GM12878 (cell line): ENCODE measurements around the gene TLDC2. TPM values are rescaled to one million over a fixed set of nuclear protein-coding genes. Genes with fewer than 3 reads are reported as not detected.

Experiments
- ATAC-seq: fragments of 200-7000 bp; cut with Tn5 transposase; 3 replicates; pipeline ENCODE4 v1.9.1; 2020; ENCODE audit warnings: mild to moderate bottlenecking, moderate library complexity
- BruUV-seq: library from RNA; stranded (reverse); fragments of 400-500 nt; replicated peaks from 2 replicates; lab custom pipeline; 2021; lab: Mats Ljungman, UMichigan
- CTCF ChIA-PET: fragments of 300-600 bp; sonication (Branson Sonifier 250); formaldehyde crosslinking; extraction: SDS; loops from one replicate; lab custom pipeline; 2021; ENCODE audit warnings: inconsistent platforms; lab: Yijun Ruan, JAX
- POLR2A ChIA-PET: fragments of 350-600 bp; formaldehyde crosslinking; extraction: SDS; loops from one replicate; lab custom pipeline; 2021; ENCODE audit warnings: inconsistent platforms; lab: Charles Lee
- RAD21 ChIA-PET: fragments of 300-600 bp; sonication (Branson Sonifier 250); formaldehyde crosslinking; loops from one replicate; lab custom pipeline; 2023; ENCODE audit warnings: antibody characterized with exemption; ENCODE audit not compliant: unreplicated experiment; lab: Charles Lee
- SMC1A ChIA-PET: fragments of 300-600 bp; sonication (Branson Sonifier 250); formaldehyde crosslinking; loops from one replicate; lab custom pipeline; 2023; ENCODE audit not compliant: unreplicated experiment, uncharacterized antibody; lab: Charles Lee
- DNase-seq: peaks from one replicate; pipeline ENCODE4 v3.0.0-alpha.2; 2011; ENCODE audit warnings: low read depth, low spot score
- FAIRE-seq: peaks from 3 replicates; lab custom pipeline; 2011; peaks lifted over from hg19 to GRCh38; lab: Jason Lieb, UNC
- H2AFZ ChIP-seq: 2 replicates; pipeline ENCODE4 v1.6.0; 2011; ENCODE audit warnings: low read depth, low read length, control low read depth; ENCODE audit not compliant: control insufficient read depth
- H3K27ac ChIP-seq: 2 replicates; pipeline ENCODE4 v1.5.1; 2011; ENCODE audit warnings: control low read depth; ENCODE audit not compliant: control insufficient read depth, insufficient read depth
- H3K27me3 ChIP-seq, 2 experiments: replicated peaks in 1 of 2; 2 replicates each; pipeline versions ENCODE4 v1.6.0 to v1.6.1; 2011; ENCODE audit warnings: low read length in 1 of 2; ENCODE audit not compliant: control insufficient read depth in 2 of 2, insufficient read depth in 2 of 2
- H3K36me3 ChIP-seq, 2 experiments: 2 replicates each; pipeline ENCODE4 v1.5.1; 2011; ENCODE audit warnings: low read length in 1 of 2; ENCODE audit not compliant: control insufficient read depth in 2 of 2, insufficient read depth in 2 of 2
- H3K4me1 ChIP-seq: 2 replicates; pipeline ENCODE4 v1.6.1; 2011; ENCODE audit warnings: mild to moderate bottlenecking, low read length, moderate library complexity, mixed read lengths; ENCODE audit not compliant: control insufficient read depth, insufficient read depth
- H3K4me2 ChIP-seq: 2 replicates; pipeline ENCODE4 v1.6.0; 2011; ENCODE audit warnings: control low read depth; ENCODE audit not compliant: control insufficient read depth, insufficient read depth
- H3K4me3 ChIP-seq: fragments of 200-600 bp; sonication (generic); 2 replicates; pipeline ENCODE4 v1.5.1; 2016
- H3K79me2 ChIP-seq: 2 replicates; pipeline ENCODE4 v1.6.0; 2011; ENCODE audit warnings: low read length; ENCODE audit not compliant: control insufficient read depth, insufficient read depth
- H3K9ac ChIP-seq: 2 replicates; pipeline ENCODE4 v1.8.0; 2011; ENCODE audit warnings: low read length, control low read depth, mixed read lengths; ENCODE audit not compliant: control insufficient read depth, insufficient read depth
- H3K9me3 ChIP-seq: replicated peaks from 3 replicates; pipeline ENCODE4 v1.5.1; 2011; ENCODE audit warnings: mild to moderate bottlenecking, low read length; ENCODE audit not compliant: control insufficient read depth, insufficient read depth
- H4K20me1 ChIP-seq: 2 replicates; pipeline ENCODE4 v1.6.0; 2011; ENCODE audit not compliant: control insufficient read depth, insufficient read depth
- CBX3 ChIP-seq: fragments of 200-600 bp; sonication (generic); IDR thresholded peaks from 2 replicates; pipeline ENCODE4 v1.6.1; 2016; ENCODE audit warnings: low read depth, borderline replicate concordance
- CREB1 ChIP-seq: IDR thresholded peaks from 2 replicates; pipeline ENCODE4 v1.6.1; 2012; ENCODE audit warnings: low read depth, mild to moderate bottlenecking, inconsistent platforms
- FOS ChIP-seq: IDR thresholded peaks from 3 replicates; pipeline ENCODE4 v1.6.1; 2011; ENCODE audit warnings: borderline replicate concordance; ENCODE audit not compliant: insufficient read length; ENCODE audit errors: extremely low read depth
- IRF4 ChIP-seq: IDR thresholded peaks from 2 replicates; pipeline ENCODE4 v1.6.1; 2011; ENCODE audit warnings: low read depth, low read length
- JUNB ChIP-seq: IDR thresholded peaks from 2 replicates; pipeline ENCODE4 v1.6.1; 2016; ENCODE audit warnings: antibody characterized with exemption, mild to moderate bottlenecking
- MTA3 ChIP-seq: IDR thresholded peaks from 2 replicates; pipeline ENCODE4 v1.6.1; 2012; ENCODE audit warnings: low read length, inconsistent platforms, borderline replicate concordance
- NKRF ChIP-seq: fragments of 450-650 bp; conservative IDR thresholded peaks from 2 replicates; pipeline ENCODE4 v1.6.1; 2017; ENCODE audit warnings: mild to moderate bottlenecking, moderate library complexity
- NR2C2 ChIP-seq: IDR thresholded peaks from 2 replicates; pipeline ENCODE4 v1.6.1; 2011; ENCODE audit warnings: borderline replicate concordance, low read depth; ENCODE audit not compliant: control insufficient read depth, insufficient read length
- PML ChIP-seq: IDR thresholded peaks from 2 replicates; pipeline ENCODE4 v1.6.1; 2012; ENCODE audit warnings: low read length, inconsistent platforms
- RBBP5 ChIP-seq: fragments of 200-600 bp; sonication (generic); conservative IDR thresholded peaks from 2 replicates; pipeline ENCODE4 v1.6.1; 2016
- TCF3 ChIP-seq: IDR thresholded peaks from 2 replicates; pipeline ENCODE4 v1.6.1; 2012; ENCODE audit warnings: low read depth, mild to moderate bottlenecking, low read length, borderline replicate concordance; ENCODE audit not compliant: insufficient read depth
- YY1 ChIP-seq: IDR thresholded peaks from 2 replicates; pipeline ENCODE4 v1.6.1; 2011; ENCODE audit warnings: low read depth, mild to moderate bottlenecking, low read length
- WGBS: methylation state at CpG from one replicate; pipeline ENCODE4 v1.1.6; 2016; ENCODE audit warnings: low lambda C conversion rate; ENCODE audit not compliant: insufficient replicate concordance, insufficient coverage; ENCODE audit errors: missing lambda C conversion rate; 5-methylcytosine and 5-hydroxymethylcytosine counted together
- in situ Hi-C: fragments of 300-500 bp; cut with MboI; formaldehyde crosslinking; loops from 9 replicates; pipeline ENCODE4 v1.14.3; 2018; ENCODE audit warnings: mixed read lengths
- intact Hi-C: fragments of 100-400 bp; cut with micrococcal nuclease; formaldehyde crosslinking; loops from one replicate; pipeline ENCODE4 v1.14.2; 2022; ENCODE audit not compliant: unreplicated experiment
- polyA plus RNA-seq, 11 experiments: library from polyadenylated mRNA; depleted of rRNA in 4 of 11; unstranded in 6 of 11; stranded (reverse) in 5 of 11; fragments of >200 nt; fragmentation: Nextera tagmentation in 4 of 11; fragmentation: Illumina TruSeq in 1 of 11; extraction: Ambion mirVana in 4 of 11; extraction: Trizol in 1 of 11; gene quantifications; 1 replicate in 1 of 11; 2 replicates in 10 of 11; pipeline versions ENCODE4 v1.2.1 to v1.2.3, GENCODE V29; 2011 to 2016; ENCODE audit warnings: inconsistent platforms in 2 of 11, missing spikeins in 2 of 11, low read depth in 1 of 11
- total RNA-seq, 4 experiments: library from RNA; depleted of rRNA in 3 of 4; stranded (reverse); fragments of >200 nt in 3 of 4; fragmentation: Illumina TruSeq in 1 of 4; extraction: Trizol in 1 of 4; gene quantifications; 2 replicates each; pipeline versions ENCODE4 v1.2.1 to v1.2.3, GENCODE V29; 2013 to 2021
- TF ChIP-seq, protein P1 (sequence below): IDR thresholded peaks from 2 replicates; pipeline ENCODE4 v1.6.1; 2012; ENCODE audit warnings: low read depth, low read length, improper control_type of control experiment
- TF ChIP-seq, protein P2 (sequence below): IDR thresholded peaks from 2 replicates; pipeline ENCODE4 v1.6.1; 2011; ENCODE audit warnings: borderline replicate concordance, low read depth, mild to moderate bottlenecking, moderate library complexity, low read length; ENCODE audit not compliant: insufficient read depth, poor library complexity, severe bottlenecking
- TF ChIP-seq, protein P3 (sequence below): IDR thresholded peaks from 2 replicates; pipeline ENCODE4 v1.6.1; 2012; ENCODE audit warnings: low read length, inconsistent platforms

TLDC2 gene
- total and polyA plus RNA-seq, 10 of the 15 experiments (the other 5 are each of a cell fraction or from before 2014, with no cell fraction given): 0.05 to 0.41 (median 0.21) TPM

DNA sequence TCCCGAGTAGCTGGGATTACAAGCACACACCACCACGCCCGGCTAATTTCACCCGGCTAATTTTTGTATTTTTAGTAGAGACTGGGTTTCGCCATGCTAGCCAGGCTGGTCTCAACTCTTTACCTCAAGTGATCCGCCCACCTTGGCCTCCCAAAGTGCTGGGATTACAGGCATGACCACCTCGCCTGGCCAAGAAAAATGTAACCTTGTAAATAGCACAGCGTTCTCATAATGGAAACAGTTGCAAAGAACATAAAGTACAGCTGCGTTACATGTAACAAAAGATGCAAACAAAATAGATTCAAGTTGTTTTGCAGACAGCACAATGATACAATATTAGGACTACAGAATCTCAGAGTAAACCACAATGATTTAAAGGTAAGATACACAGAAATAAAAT lies 14.6 kb downstream of the TLDC2 start:
- Histone ChIP-seq H3K4me1 (peaks cover 5% of the 10 kb centered on the region), H2AFZ (no peak overlapping the region), H3K27ac (no peak overlapping the region), H3K79me2 (no peaks in the 10 kb centered on the region), H3K9me3 (no peaks in the 10 kb centered on the region), H3K4me3 (no peak overlapping the region), H3K36me3 (peaks cover 11% of the 10 kb centered on the region in 2 experiments), H4K20me1 (no peaks in the 10 kb centered on the region), H3K27me3 (no peaks in the 10 kb centered on the region), H3K4me2 (no peak overlapping the region), H3K9ac (no peak overlapping the region)
- intact Hi-C loops: no loop called here
- ChIA-PET CTCF (interaction anchor here (0.7 to 5.2 kb wide), 4 partner anchors 18 to 133 kb away, joined by 3 to 82 read pairs (median 26); no protein-coding TSS in a partner anchor), SMC1A (interaction anchor here (0.9 kb wide), 1 partner anchor 55 kb away, joined by 5 read pairs; no protein-coding TSS in a partner anchor), POLR2A (no interaction called here), RAD21 (interaction anchor here (5.2 kb wide), 1 partner anchor 54 kb away, joined by 83 read pairs; no protein-coding TSS in a partner anchor)
- no peak for TF ChIP-seq NKRF
- TF ChIP-seq PML: no peak
- TF ChIP-seq NR2C2: no peak
- no peak for TF ChIP-seq RBBP5
- TF ChIP-seq MTA3: no peak
- TF ChIP-seq JUNB: no peak
- TF ChIP-seq, protein P1, sequence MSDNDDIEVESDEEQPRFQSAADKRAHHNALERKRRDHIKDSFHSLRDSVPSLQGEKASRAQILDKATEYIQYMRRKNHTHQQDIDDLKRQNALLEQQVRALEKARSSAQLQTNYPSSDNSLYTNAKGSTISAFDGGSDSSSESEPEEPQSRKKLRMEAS: no peak
- no peak for TF ChIP-seq IRF4
- TF ChIP-seq YY1: no peak
- no peak for TF ChIP-seq TCF3
- no peak for TF ChIP-seq CBX3
- no peak for TF ChIP-seq FOS
- TF ChIP-seq, protein P2, sequence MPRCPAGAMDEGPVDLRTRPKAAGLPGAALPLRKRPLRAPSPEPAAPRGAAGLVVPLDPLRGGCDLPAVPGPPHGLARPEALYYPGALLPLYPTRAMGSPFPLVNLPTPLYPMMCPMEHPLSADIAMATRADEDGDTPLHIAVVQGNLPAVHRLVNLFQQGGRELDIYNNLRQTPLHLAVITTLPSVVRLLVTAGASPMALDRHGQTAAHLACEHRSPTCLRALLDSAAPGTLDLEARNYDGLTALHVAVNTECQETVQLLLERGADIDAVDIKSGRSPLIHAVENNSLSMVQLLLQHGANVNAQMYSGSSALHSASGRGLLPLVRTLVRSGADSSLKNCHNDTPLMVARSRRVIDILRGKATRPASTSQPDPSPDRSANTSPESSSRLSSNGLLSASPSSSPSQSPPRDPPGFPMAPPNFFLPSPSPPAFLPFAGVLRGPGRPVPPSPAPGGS: no peak
- TF ChIP-seq, protein P3, sequence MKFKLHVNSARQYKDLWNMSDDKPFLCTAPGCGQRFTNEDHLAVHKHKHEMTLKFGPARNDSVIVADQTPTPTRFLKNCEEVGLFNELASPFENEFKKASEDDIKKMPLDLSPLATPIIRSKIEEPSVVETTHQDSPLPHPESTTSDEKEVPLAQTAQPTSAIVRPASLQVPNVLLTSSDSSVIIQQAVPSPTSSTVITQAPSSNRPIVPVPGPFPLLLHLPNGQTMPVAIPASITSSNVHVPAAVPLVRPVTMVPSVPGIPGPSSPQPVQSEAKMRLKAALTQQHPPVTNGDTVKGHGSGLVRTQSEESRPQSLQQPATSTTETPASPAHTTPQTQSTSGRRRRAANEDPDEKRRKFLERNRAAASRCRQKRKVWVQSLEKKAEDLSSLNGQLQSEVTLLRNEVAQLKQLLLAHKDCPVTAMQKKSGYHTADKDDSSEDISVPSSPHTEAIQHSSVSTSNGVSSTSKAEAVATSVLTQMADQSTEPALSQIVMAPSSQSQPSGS: no peak
- no peak for TF ChIP-seq CREB1
- DNase-seq: no peak
- no TSS peak for BruUV-seq
- no peak for ATAC-seq
- WGBS: 96% methylated on average over 9 of the region's 9 CpGs
- no peak for FAIRE-seq
- in situ Hi-C loops: no loop called here
